Neural cell (in vitro differentiated cells): ENCODE data around the gene MAVS. TPM values are rescaled to one million over a fixed set of nuclear protein-coding genes. Genes with fewer than 3 reads are reported as not detected.

Experiments used
- H2AFZ ChIP-seq: fragments of 200-600, 300-800 bp; sonication (generic), shearing (Covaris generic); 2 replicates; pipeline ENCODE4 v1.6.0; 2014; ENCODE audit warnings: low read depth, mild to moderate bottlenecking, antibody characterized with exemption, low read length, moderate library complexity
- H3F3A ChIP-seq: fragments of 200-600 bp; shearing (Covaris generic); 2 replicates; pipeline ENCODE4 v1.6.1; 2016; ENCODE audit warnings: mild to moderate bottlenecking, moderate library complexity, mixed read lengths, antibody characterized with exemption, low read length; ENCODE audit not compliant: insufficient read depth, poor library complexity, severe bottlenecking
- H3K27ac ChIP-seq: fragments of 200-600, 300-800 bp; sonication (generic), shearing (Covaris generic); 2 replicates; pipeline ENCODE4 v1.5.1; 2014; ENCODE audit warnings: mild to moderate bottlenecking, low read length, moderate library complexity
- H3K27me3 ChIP-seq: fragments of 300-800, 200-600 bp; sonication (generic), shearing (Covaris generic); 2 replicates; pipeline ENCODE4 v1.6.0; 2014; ENCODE audit warnings: mild to moderate bottlenecking, low read depth, low read length, moderate library complexity; ENCODE audit not compliant: insufficient read depth
- H3K36me3 ChIP-seq: fragments of 300-800, 200-600 bp; sonication (generic), shearing (Covaris generic); 2 replicates; pipeline ENCODE4 v1.5.1; 2014; ENCODE audit warnings: mild to moderate bottlenecking, antibody characterized with exemption, low read length, moderate library complexity; ENCODE audit not compliant: insufficient read depth
- H3K4me2 ChIP-seq: fragments of 300-800, 200-600 bp; sonication (generic), shearing (Covaris generic); 2 replicates; pipeline ENCODE4 v1.6.0; 2014; ENCODE audit warnings: mild to moderate bottlenecking, low read length
- H3K4me3 ChIP-seq: fragments of 300-800, 200-600 bp; sonication (generic), shearing (Covaris generic); 2 replicates; pipeline ENCODE4 v1.5.1; 2014; ENCODE audit warnings: mild to moderate bottlenecking, low read length, moderate library complexity
- H3K79me2 ChIP-seq: fragments of 200-600 bp; shearing (Covaris generic); replicated peaks from 2 replicates; pipeline ENCODE4 v1.6.0; 2014; ENCODE audit warnings: mild to moderate bottlenecking, low read length, moderate library complexity; ENCODE audit not compliant: insufficient read depth
- H3K9ac ChIP-seq: fragments of 300-800, 200-600 bp; sonication (generic), shearing (Covaris generic); 2 replicates; pipeline ENCODE4 v1.6.1; 2016; ENCODE audit warnings: mild to moderate bottlenecking, low read length, mixed read lengths
- H3K9me2 ChIP-seq: fragments of 200-600 bp; shearing (Covaris generic); 2 replicates; pipeline ENCODE4 v1.6.1; 2016; ENCODE audit warnings: mild to moderate bottlenecking, low read length, mixed read lengths; ENCODE audit not compliant: insufficient read depth
- H3K9me3 ChIP-seq: fragments of 200-600, 300-800 bp; sonication (generic), shearing (Covaris generic); 2 replicates; pipeline ENCODE4 v1.6.1; 2016; ENCODE audit warnings: mild to moderate bottlenecking, mixed run types, low read length, moderate library complexity, mixed read lengths
- H4K20me1 ChIP-seq: fragments of 200-600 bp; shearing (Covaris generic); 2 replicates; pipeline ENCODE4 v1.6.1; 2016; ENCODE audit warnings: mild to moderate bottlenecking, mixed run types; ENCODE audit not compliant: insufficient read depth
- EP300 ChIP-seq: fragments of 450-650 bp; conservative IDR thresholded peaks from 2 replicates; pipeline ENCODE4 v1.6.1; 2014; ENCODE audit warnings: antibody characterized with exemption, mild to moderate bottlenecking, moderate library complexity; ENCODE audit not compliant: poor library complexity, severe bottlenecking
- EZH2 ChIP-seq: fragments of 200-600, 300-800 bp; shearing (Covaris generic), sonication (generic); IDR thresholded peaks from 2 replicates; pipeline ENCODE4 v1.6.1; 2014; ENCODE audit warnings: antibody characterized with exemption, low read length, borderline replicate concordance, mild to moderate bottlenecking; ENCODE audit not compliant: insufficient read depth, poor library complexity, severe bottlenecking
- MXI1 ChIP-seq: fragments of 450-650 bp; conservative IDR thresholded peaks from 2 replicates; pipeline ENCODE4 v1.6.1; 2014; ENCODE audit warnings: antibody characterized with exemption, mild to moderate bottlenecking; ENCODE audit not compliant: poor library complexity, severe bottlenecking
- POLR2AphosphoS5 ChIP-seq: IDR thresholded peaks from 2 replicates; pipeline ENCODE4 v1.6.1; 2012
- RAD21 ChIP-seq: fragments of 450-650 bp; conservative IDR thresholded peaks from 2 replicates; pipeline ENCODE4 v1.6.1; 2014; ENCODE audit warnings: antibody characterized with exemption, mild to moderate bottlenecking, moderate library complexity
- SMC3 ChIP-seq: fragments of 450-650 bp; conservative IDR thresholded peaks from 2 replicates; pipeline ENCODE4 v1.6.1; 2014; ENCODE audit warnings: antibody characterized with exemption, mild to moderate bottlenecking, moderate library complexity; ENCODE audit not compliant: poor library complexity
- TAF1 ChIP-seq: IDR thresholded peaks from 2 replicates; pipeline ENCODE4 v1.6.1; 2012; ENCODE audit warnings: low read depth
- polyA plus RNA-seq: library from polyadenylated mRNA; depleted of rRNA; stranded (reverse); fragments of >200 nt; gene quantifications from 2 replicates; pipeline ENCODE4 v1.2.3, GENCODE V29; 2014
- TF ChIP-seq, protein P1 (sequence below): IDR thresholded peaks from 2 replicates; pipeline ENCODE4 v1.6.1; 2012; ENCODE audit warnings: borderline replicate concordance
- TF ChIP-seq, protein P2 (sequence below): fragments of 450-650 bp; IDR thresholded peaks from 2 replicates; pipeline ENCODE4 v1.5.1; 2014; ENCODE audit warnings: antibody characterized with exemption, mild to moderate bottlenecking, moderate library complexity; ENCODE audit not compliant: poor library complexity, severe bottlenecking

MAVS gene
- polyA plus RNA-seq, 1 donor from 2014 or later = 5.4 TPM

DNA sequence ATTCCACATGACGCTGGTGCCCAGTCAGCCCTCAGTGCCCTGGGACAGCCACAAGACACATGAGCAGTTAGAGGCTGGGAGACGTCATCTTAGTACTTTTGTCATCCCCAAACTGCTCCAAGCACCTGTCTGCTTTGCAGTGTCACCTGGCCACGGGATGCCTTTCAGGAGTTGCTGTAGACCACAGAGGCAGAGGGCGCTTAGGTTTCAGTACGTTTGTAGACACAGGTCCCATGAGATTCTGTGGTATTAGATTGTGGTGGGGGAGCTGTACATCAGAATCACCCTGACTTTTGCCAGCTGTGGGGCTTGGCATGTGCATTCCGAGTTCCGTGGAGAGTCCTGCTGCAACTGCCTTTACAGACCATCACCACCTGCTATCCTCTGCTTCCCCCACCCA, 16.7 kb downstream of the MAVS start:
- Histone ChIP-seq H3K79me2 (no peaks in the 10 kb centered on the region), H3K27me3 (no peaks in the 10 kb centered on the region), H3K9me2 (no peaks in the 10 kb centered on the region), H3K4me3 (no peak overlapping the region), H3K9ac (no peak overlapping the region), H3K9me3 (no peaks in the 10 kb centered on the region), H3K27ac (no peak overlapping the region), H3F3A (no peaks in the 10 kb centered on the region), H4K20me1 (no peaks in the 10 kb centered on the region), H2AFZ (no peak overlapping the region), H3K36me3 (peaks cover 8% of the 10 kb centered on the region), H3K4me2 (no peak overlapping the region)
- TF ChIP-seq, protein P1, sequence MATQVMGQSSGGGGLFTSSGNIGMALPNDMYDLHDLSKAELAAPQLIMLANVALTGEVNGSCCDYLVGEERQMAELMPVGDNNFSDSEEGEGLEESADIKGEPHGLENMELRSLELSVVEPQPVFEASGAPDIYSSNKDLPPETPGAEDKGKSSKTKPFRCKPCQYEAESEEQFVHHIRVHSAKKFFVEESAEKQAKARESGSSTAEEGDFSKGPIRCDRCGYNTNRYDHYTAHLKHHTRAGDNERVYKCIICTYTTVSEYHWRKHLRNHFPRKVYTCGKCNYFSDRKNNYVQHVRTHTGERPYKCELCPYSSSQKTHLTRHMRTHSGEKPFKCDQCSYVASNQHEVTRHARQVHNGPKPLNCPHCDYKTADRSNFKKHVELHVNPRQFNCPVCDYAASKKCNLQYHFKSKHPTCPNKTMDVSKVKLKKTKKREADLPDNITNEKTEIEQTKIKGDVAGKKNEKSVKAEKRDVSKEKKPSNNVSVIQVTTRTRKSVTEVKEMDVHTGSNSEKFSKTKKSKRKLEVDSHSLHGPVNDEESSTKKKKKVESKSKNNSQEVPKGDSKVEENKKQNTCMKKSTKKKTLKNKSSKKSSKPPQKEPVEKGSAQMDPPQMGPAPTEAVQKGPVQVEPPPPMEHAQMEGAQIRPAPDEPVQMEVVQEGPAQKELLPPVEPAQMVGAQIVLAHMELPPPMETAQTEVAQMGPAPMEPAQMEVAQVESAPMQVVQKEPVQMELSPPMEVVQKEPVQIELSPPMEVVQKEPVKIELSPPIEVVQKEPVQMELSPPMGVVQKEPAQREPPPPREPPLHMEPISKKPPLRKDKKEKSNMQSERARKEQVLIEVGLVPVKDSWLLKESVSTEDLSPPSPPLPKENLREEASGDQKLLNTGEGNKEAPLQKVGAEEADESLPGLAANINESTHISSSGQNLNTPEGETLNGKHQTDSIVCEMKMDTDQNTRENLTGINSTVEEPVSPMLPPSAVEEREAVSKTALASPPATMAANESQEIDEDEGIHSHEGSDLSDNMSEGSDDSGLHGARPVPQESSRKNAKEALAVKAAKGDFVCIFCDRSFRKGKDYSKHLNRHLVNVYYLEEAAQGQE = no peak
- no peak for TF ChIP-seq TAF1

DNA sequence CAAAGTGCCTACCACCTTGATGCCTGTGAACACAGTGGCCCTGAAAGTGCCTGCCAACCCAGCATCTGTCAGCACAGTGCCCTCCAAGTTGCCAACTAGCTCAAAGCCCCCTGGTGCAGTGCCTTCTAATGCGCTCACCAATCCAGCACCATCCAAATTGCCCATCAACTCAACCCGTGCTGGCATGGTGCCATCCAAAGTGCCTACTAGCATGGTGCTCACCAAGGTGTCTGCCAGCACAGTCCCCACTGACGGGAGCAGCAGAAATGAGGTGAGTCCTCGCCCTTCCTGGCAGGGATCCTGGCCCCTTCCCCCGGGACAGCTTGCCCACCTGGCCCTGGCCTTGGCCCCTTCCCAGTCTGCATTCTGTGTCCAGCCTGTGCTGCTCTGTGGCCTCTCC, 17.9 kb downstream of the MAVS start:
- Histone ChIP-seq H3K9me2 (no peaks in the 10 kb centered on the region), H2AFZ (no peak overlapping the region), H3K27me3 (no peaks in the 10 kb centered on the region), H3K9me3 (no peaks in the 10 kb centered on the region), H3K79me2 (no peaks in the 10 kb centered on the region), H3K4me3 (no peak overlapping the region), H3K36me3 (peaks cover 8% of the 10 kb centered on the region), H3K4me2 (no peak overlapping the region), H3K27ac (no peak overlapping the region), H4K20me1 (no peaks in the 10 kb centered on the region), H3K9ac (no peak overlapping the region), H3F3A (no peaks in the 10 kb centered on the region)
- TF ChIP-seq MXI1 = no peak
- TF ChIP-seq EP300 = no peak
- TF ChIP-seq, protein P2, sequence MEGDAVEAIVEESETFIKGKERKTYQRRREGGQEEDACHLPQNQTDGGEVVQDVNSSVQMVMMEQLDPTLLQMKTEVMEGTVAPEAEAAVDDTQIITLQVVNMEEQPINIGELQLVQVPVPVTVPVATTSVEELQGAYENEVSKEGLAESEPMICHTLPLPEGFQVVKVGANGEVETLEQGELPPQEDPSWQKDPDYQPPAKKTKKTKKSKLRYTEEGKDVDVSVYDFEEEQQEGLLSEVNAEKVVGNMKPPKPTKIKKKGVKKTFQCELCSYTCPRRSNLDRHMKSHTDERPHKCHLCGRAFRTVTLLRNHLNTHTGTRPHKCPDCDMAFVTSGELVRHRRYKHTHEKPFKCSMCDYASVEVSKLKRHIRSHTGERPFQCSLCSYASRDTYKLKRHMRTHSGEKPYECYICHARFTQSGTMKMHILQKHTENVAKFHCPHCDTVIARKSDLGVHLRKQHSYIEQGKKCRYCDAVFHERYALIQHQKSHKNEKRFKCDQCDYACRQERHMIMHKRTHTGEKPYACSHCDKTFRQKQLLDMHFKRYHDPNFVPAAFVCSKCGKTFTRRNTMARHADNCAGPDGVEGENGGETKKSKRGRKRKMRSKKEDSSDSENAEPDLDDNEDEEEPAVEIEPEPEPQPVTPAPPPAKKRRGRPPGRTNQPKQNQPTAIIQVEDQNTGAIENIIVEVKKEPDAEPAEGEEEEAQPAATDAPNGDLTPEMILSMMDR = no peak
- TF ChIP-seq, protein P1 = no peak
- no peak for TF ChIP-seq RAD21
- TF ChIP-seq SMC3 = no peak
- TF ChIP-seq EZH2 = no peak
- no peak for TF ChIP-seq POLR2AphosphoS5
- TF ChIP-seq TAF1 = no peak
